ENCODE data around the gene TUBB2B. TPM values are rescaled to one million over a fixed set of nuclear protein-coding genes. Genes with fewer than 3 reads are reported as not detected.

Gene TUBB2B
- total RNA-seq: 0.39 and 9.7 TPM in 2 replicates

DNA sequence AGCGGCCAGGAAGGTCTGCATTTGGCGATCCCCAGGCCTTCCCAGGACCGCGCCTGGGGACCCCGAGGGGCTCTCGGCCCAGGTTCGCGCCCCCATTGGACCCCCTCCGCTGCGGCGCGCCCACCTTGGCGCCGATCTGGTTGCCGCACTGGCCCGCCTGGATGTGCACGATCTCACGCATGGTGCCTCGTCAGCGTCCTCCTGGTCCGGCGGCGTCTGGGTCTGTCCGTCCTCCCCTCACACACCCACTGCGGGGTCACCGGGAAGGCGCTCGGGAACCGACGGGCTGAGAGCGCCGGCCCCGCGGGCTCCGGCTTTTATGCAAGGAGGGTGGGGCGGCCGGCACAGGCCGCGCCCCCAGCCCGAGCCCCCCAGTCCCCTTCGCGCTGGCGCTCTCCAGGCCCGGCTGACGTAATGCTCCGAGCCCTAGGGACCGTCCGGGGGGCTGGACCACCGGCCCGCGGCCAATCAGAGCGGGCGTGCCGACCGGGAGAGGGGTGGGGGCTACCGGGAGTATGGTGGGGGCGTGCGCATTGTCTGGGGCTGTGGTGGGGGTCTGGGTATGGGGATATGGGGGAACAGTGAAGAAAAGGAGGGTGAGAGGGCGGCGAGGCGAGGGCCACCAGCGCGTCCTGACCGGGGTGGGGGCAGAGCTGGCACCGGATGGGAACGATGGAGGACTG lies at the start of gene TUBB2B:
Gene TUBB2B, minus strand, starts transcription at position 291 of the 683 bp plus-strand sequence. Its CDS starts 110 bp downstream, at position 181.

DNA sequence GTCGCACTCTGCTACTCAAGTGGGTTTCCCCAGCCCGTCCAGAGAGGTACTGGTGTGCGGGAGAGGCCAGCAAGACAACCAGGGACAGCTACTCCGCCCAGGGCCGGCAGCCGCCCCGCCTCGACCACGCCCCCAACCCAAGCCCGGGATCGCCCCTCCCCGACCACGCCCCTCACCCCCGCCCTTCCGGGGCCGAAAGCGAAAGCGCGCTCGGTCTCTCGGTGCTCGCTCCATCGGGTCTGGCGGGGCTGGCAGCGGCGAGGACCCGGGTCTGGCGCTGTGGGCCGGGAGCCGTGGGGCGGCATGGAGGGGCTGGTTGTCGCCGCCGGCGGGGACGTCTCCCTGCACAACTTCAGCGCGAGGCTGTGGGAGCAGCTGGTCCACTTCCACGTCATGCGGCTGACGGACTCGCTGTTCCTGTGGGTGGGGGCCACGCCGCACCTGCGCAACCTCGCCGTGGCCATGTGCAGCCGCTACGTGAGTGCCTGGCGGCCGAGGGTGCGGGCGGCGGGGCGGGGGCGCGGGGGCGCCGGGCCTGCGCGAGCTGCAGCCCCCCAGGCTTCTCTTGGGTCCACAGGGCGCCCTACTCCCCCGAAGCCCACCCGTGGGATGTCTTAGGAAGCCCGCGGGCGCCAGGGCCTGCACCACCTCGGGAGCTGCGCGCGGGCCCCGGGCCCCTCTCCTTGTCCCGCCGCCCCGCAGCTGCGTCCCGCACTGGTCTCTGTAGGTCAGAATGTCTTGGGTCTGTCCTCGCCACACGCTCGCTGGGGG lies 31.5 kb upstream of the TUBB2B start, which contains the start of gene PSMG4:
Gene PSMG4, plus strand, starts transcription at position 228 of the 771 bp plus-strand sequence. Its CDS starts 76 bp downstream, at position 304.

Other genes with a start within 250 kb of the TUBB2B start
- gene NQO2, start 227.8 kb downstream of the TUBB2B start, total RNA-seq: 11.0 and 17.0 TPM in 2 replicates
- gene RIPK1, start 159.2 kb downstream of the TUBB2B start, total RNA-seq: 16.2 and 23.6 TPM in 2 replicates
- gene BPHL, start 108.9 kb downstream of the TUBB2B start, total RNA-seq: 17.4 and 18.5 TPM in 2 replicates
- gene TUBB2A, start 70.1 kb downstream of the TUBB2B start, total RNA-seq: 55.4 and 302 TPM in 2 replicates
- gene PSMG4, start 31.3 kb upstream of the TUBB2B start, total RNA-seq: 10.6 and 14.9 TPM in 2 replicates
- 0.54 and 2.7 TPM in 2 replicates for gene SLC22A23, start 229.4 kb upstream of the TUBB2B start, total RNA-seq